GM12878 (cell line): Measurements from ENCODE around the gene MALRD1. TPM values are rescaled to one million over a fixed set of nuclear protein-coding genes. Genes with fewer than 3 reads are reported as not detected.

Experiments
- ATAC-seq: fragments of 200-7000 bp; cut with Tn5 transposase; 3 replicates; pipeline ENCODE4 v1.9.1; 2020; ENCODE audit warnings: mild to moderate bottlenecking, moderate library complexity
- BruUV-seq: library from RNA; stranded (reverse); fragments of 400-500 nt; replicated peaks from 2 replicates; lab custom pipeline; 2021; lab: Mats Ljungman, UMichigan
- CTCF ChIA-PET: fragments of 300-600 bp; sonication (Branson Sonifier 250); formaldehyde crosslinking; extraction: SDS; loops from one replicate; lab custom pipeline; 2021; ENCODE audit warnings: inconsistent platforms; lab: Yijun Ruan, JAX
- POLR2A ChIA-PET: fragments of 350-600 bp; formaldehyde crosslinking; extraction: SDS; loops from one replicate; lab custom pipeline; 2021; ENCODE audit warnings: inconsistent platforms; lab: Charles Lee
- RAD21 ChIA-PET: fragments of 300-600 bp; sonication (Branson Sonifier 250); formaldehyde crosslinking; loops from one replicate; lab custom pipeline; 2023; ENCODE audit warnings: antibody characterized with exemption; ENCODE audit not compliant: unreplicated experiment; lab: Charles Lee
- SMC1A ChIA-PET: fragments of 300-600 bp; sonication (Branson Sonifier 250); formaldehyde crosslinking; loops from one replicate; lab custom pipeline; 2023; ENCODE audit not compliant: unreplicated experiment, uncharacterized antibody; lab: Charles Lee
- DNase-seq: peaks from one replicate; pipeline ENCODE4 v3.0.0-alpha.2; 2011; ENCODE audit warnings: low read depth, low spot score
- FAIRE-seq: peaks from 3 replicates; lab custom pipeline; 2011; peaks lifted over from hg19 to GRCh38; lab: Jason Lieb, UNC
- H2AFZ ChIP-seq: 2 replicates; pipeline ENCODE4 v1.6.0; 2011; ENCODE audit warnings: low read depth, low read length, control low read depth; ENCODE audit not compliant: control insufficient read depth
- H3K27ac ChIP-seq: 2 replicates; pipeline ENCODE4 v1.5.1; 2011; ENCODE audit warnings: control low read depth; ENCODE audit not compliant: control insufficient read depth, insufficient read depth
- H3K27me3 ChIP-seq, 2 experiments: replicated peaks in 1 of 2; 2 replicates each; pipeline versions ENCODE4 v1.6.0 to v1.6.1; 2011; ENCODE audit warnings: low read length in 1 of 2; ENCODE audit not compliant: control insufficient read depth in 2 of 2, insufficient read depth in 2 of 2
- H3K36me3 ChIP-seq, 2 experiments: 2 replicates each; pipeline ENCODE4 v1.5.1; 2011; ENCODE audit warnings: low read length in 1 of 2; ENCODE audit not compliant: control insufficient read depth in 2 of 2, insufficient read depth in 2 of 2
- H3K4me1 ChIP-seq: 2 replicates; pipeline ENCODE4 v1.6.1; 2011; ENCODE audit warnings: mild to moderate bottlenecking, low read length, moderate library complexity, mixed read lengths; ENCODE audit not compliant: control insufficient read depth, insufficient read depth
- H3K4me2 ChIP-seq: 2 replicates; pipeline ENCODE4 v1.6.0; 2011; ENCODE audit warnings: control low read depth; ENCODE audit not compliant: control insufficient read depth, insufficient read depth
- H3K4me3 ChIP-seq: fragments of 200-600 bp; sonication (generic); 2 replicates; pipeline ENCODE4 v1.5.1; 2016
- H3K79me2 ChIP-seq: 2 replicates; pipeline ENCODE4 v1.6.0; 2011; ENCODE audit warnings: low read length; ENCODE audit not compliant: control insufficient read depth, insufficient read depth
- H3K9ac ChIP-seq: 2 replicates; pipeline ENCODE4 v1.8.0; 2011; ENCODE audit warnings: low read length, control low read depth, mixed read lengths; ENCODE audit not compliant: control insufficient read depth, insufficient read depth
- H3K9me3 ChIP-seq: replicated peaks from 3 replicates; pipeline ENCODE4 v1.5.1; 2011; ENCODE audit warnings: mild to moderate bottlenecking, low read length; ENCODE audit not compliant: control insufficient read depth, insufficient read depth
- H4K20me1 ChIP-seq: 2 replicates; pipeline ENCODE4 v1.6.0; 2011; ENCODE audit not compliant: control insufficient read depth, insufficient read depth
- CUX1 ChIP-seq: IDR thresholded peaks from 2 replicates; pipeline ENCODE4 v1.6.1; 2012; ENCODE audit warnings: improper control_type of control experiment, low read depth, low read length; ENCODE audit not compliant: insufficient replicate concordance
- GATAD2B ChIP-seq: fragments of 450-650 bp; conservative IDR thresholded peaks from 2 replicates; pipeline ENCODE4 v1.6.1; 2017; ENCODE audit warnings: low read depth, mild to moderate bottlenecking, moderate library complexity
- MYB ChIP-seq: fragments of 150-350 bp; IDR thresholded peaks from 2 replicates; pipeline ENCODE4 v1.6.1; 2014; ENCODE audit warnings: mild to moderate bottlenecking, low read depth, low read length, borderline replicate concordance
- POLR2AphosphoS5 ChIP-seq: IDR thresholded peaks from 2 replicates; pipeline ENCODE4 v1.6.1; 2011; ENCODE audit warnings: mild to moderate bottlenecking, low read length, inconsistent platforms
- WGBS: methylation state at CpG from one replicate; pipeline ENCODE4 v1.1.6; 2016; ENCODE audit warnings: low lambda C conversion rate; ENCODE audit not compliant: insufficient replicate concordance, insufficient coverage; ENCODE audit errors: missing lambda C conversion rate; 5-methylcytosine and 5-hydroxymethylcytosine counted together
- in situ Hi-C: fragments of 300-500 bp; cut with MboI; formaldehyde crosslinking; loops from 9 replicates; pipeline ENCODE4 v1.14.3; 2018; ENCODE audit warnings: mixed read lengths
- intact Hi-C: fragments of 100-400 bp; cut with micrococcal nuclease; formaldehyde crosslinking; loops from one replicate; pipeline ENCODE4 v1.14.2; 2022; ENCODE audit not compliant: unreplicated experiment
- polyA plus RNA-seq, 11 experiments: library from polyadenylated mRNA; depleted of rRNA in 4 of 11; unstranded in 6 of 11; stranded (reverse) in 5 of 11; fragments of >200 nt; fragmentation: Nextera tagmentation in 4 of 11; fragmentation: Illumina TruSeq in 1 of 11; extraction: Ambion mirVana in 4 of 11; extraction: Trizol in 1 of 11; gene quantifications; 1 replicate in 1 of 11; 2 replicates in 10 of 11; pipeline versions ENCODE4 v1.2.1 to v1.2.3, GENCODE V29; 2011 to 2016; ENCODE audit warnings: inconsistent platforms in 2 of 11, missing spikeins in 2 of 11, low read depth in 1 of 11
- total RNA-seq, 4 experiments: library from RNA; depleted of rRNA in 3 of 4; stranded (reverse); fragments of >200 nt in 3 of 4; fragmentation: Illumina TruSeq in 1 of 4; extraction: Trizol in 1 of 4; gene quantifications; 2 replicates each; pipeline versions ENCODE4 v1.2.1 to v1.2.3, GENCODE V29; 2013 to 2021

MALRD1 gene
- total and polyA plus RNA-seq, 10 of the 15 experiments (the other 5 are each of a cell fraction or from before 2014, with no cell fraction given): 0.12 to 6.6 (median 0.26) TPM; not detected in 2

DNA sequence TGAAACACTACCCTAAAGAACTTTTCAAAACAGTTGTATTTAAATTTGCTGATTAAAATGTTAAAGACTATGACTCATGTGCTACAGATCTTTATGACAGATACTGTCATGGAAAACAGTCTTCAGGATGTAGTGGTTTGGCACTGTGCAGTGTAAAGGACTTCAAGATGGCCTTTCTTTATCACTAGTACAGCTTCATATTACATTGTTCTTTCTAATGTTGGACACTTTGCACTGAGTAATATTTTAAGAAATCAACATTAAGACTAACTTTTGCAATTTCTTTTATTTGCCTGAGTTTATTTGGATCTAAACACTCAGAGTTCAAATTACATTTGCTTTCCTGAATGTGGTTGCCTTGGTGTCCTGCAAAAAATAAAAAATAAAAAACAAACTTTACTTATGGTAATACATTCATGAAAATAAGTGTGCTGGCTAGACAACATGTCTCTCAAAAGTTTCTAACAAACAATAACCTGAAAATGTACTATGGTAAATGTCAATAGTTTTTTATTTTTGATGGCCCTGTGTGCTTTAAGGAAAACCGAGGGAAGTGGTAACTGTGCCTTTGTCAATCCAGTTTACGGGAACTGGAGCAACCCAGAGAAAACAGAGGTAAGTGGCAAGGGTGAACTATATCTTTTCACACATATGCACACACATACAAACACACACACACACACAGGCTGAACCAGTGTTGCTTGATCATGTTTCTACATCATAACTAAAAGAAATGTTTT is 681.7 kb downstream of the MALRD1 start:
- Histone ChIP-seq H3K9ac (no peak overlapping the region), H3K4me1 (no peaks in the 10 kb centered on the region), H3K4me3 (no peak overlapping the region), H3K27me3 (no peaks in the 10 kb centered on the region), H3K4me2 (no peak overlapping the region), H4K20me1 (no peaks in the 10 kb centered on the region), H2AFZ (no peak overlapping the region), H3K27ac (no peak overlapping the region), H3K9me3 (no peaks in the 10 kb centered on the region), H3K79me2 (no peaks in the 10 kb centered on the region), H3K36me3 (no peaks in the 10 kb centered on the region)
- SMC1A ChIA-PET: no interaction called here
- RAD21 ChIA-PET: no interaction called here
- in situ Hi-C loops: no loop called here
- DNase-seq (no peak), ATAC-seq (no peak), FAIRE-seq (no peak)
- POLR2A ChIA-PET: no interaction called here
- intact Hi-C loops: no loop called here
- CTCF ChIA-PET: no interaction called here
- 13% methylated on average over 2 of the region's 2 CpGs for WGBS
- TF ChIP-seq POLR2AphosphoS5 (no peak), MYB (no peak), CUX1 (no peak), GATAD2B (no peak)
- no TSS peak for BruUV-seq
